Measurements from ENCODE around the gene POPDC3. TPM values are rescaled to one million over a fixed set of nuclear protein-coding genes. Genes with fewer than 3 reads are reported as not detected.

Gene POPDC3
- total RNA-seq, 1 donor from 2014 or later = 0.58 TPM

- H3K36me3 ChIP-seq (ENCODE audit: control insufficient read depth, insufficient read depth, low read length) = no peaks in the 10 kb centered on the region
- no peaks in the 10 kb centered on the region for H3K27me3 ChIP-seq (ENCODE audit: control insufficient read depth, insufficient read depth, low read length)
- no peak for DNase-seq (ENCODE audit: low read depth)
- TF ChIP-seq CTCF (IDR thresholded peaks at IDR 0.05; ENCODE audit: insufficient read depth, low read length, poor library complexity, severe bottlenecking) = no peak
- no peak overlapping the region for H3K4me3 ChIP-seq (ENCODE audit: low read depth, low read length)
Observed at GRCh38 chr6:105120570-105120969, 59.2 kb downstream of the POPDC3 start.

DNA sequence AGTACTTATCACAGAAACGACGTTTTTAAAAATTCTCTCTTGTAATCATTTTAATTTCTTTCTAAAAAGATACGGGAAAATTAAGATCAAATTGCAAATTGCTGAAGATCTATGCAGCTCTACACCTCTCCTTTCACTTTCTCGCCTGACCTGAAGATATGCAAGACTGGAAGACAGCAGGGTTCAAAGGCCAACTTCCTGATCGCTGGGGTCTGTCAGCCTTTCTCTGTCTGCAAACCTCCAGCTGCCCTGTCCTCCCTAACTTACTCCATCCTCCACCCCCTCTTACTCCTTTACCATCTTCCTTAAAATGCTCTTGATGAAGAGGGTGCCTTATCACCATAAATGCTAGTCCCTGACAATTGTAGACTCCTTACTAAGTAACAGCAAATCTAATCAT is 63.7 kb downstream of the POPDC3 start:
- Histone ChIP-seq H3K36me3 (ENCODE audit: control insufficient read depth, insufficient read depth, low read length) (peaks cover 1% of the 10 kb centered on the region), H3K27me3 (ENCODE audit: control insufficient read depth, insufficient read depth, low read length) (no peaks in the 10 kb centered on the region), H3K4me3 (ENCODE audit: low read depth, low read length) (no peak overlapping the region)
- no peak for DNase-seq (ENCODE audit: low read depth)
- TF ChIP-seq CTCF (IDR thresholded peaks at IDR 0.05; ENCODE audit: insufficient read depth, low read length, poor library complexity, severe bottlenecking) = no peak

DNA sequence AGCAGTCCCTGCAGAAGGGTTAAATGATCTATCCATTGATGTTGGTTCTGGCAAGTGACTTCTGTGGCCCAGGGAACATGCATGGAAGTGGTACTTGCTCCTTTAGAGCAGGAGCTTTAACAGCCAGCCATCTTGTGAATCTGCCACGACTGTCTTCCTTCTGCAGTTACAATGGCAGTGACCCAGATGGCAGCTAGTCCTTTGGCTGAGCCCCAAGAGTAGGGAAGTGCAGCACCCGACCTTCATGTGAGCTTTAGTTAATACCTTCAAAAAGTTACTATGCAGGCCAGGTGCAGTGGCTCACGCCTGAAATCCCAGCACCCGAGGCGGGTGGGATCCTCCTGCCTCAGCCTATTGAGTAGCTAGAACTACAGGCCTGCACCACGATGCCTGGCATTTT is 66.4 kb downstream of the POPDC3 start:
- TF ChIP-seq CTCF (IDR thresholded peaks at IDR 0.05; ENCODE audit: insufficient read depth, low read length, poor library complexity, severe bottlenecking) = no peak
- H3K4me3 ChIP-seq (ENCODE audit: low read depth, low read length) = no peak overlapping the region
- DNase-seq (ENCODE audit: low read depth) = no peak
- no peaks in the 10 kb centered on the region for H3K27me3 ChIP-seq (ENCODE audit: control insufficient read depth, insufficient read depth, low read length)
- peaks cover 1% of the 10 kb centered on the region for H3K36me3 ChIP-seq (ENCODE audit: control insufficient read depth, insufficient read depth, low read length)

DNA sequence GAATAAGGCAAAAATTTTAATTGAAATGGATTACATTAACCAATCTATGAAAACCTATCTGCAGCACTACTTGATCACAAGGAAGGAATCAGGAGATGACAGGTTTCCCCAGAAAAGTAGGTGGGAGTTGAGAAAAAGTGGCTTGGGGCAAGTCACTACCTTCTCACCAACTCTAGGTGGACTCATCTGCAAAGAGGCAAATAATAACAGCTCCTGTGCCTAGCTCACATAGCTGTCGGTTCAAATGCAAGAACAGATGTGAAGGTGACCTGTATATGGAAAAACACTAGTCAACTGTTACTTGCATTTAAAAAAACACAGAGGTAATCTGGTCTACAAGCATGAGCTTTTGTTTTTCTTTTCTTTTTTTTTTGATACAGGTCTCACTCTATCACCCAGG is 67.2 kb downstream of the POPDC3 start:
- no peak for TF ChIP-seq CTCF (IDR thresholded peaks at IDR 0.05; ENCODE audit: insufficient read depth, low read length, poor library complexity, severe bottlenecking)
- DNase-seq (ENCODE audit: low read depth) = no peak
- no peak overlapping the region for H3K4me3 ChIP-seq (ENCODE audit: low read depth, low read length)
- peaks cover 1% of the 10 kb centered on the region for H3K36me3 ChIP-seq (ENCODE audit: control insufficient read depth, insufficient read depth, low read length)
- no peaks in the 10 kb centered on the region for H3K27me3 ChIP-seq (ENCODE audit: control insufficient read depth, insufficient read depth, low read length)

DNA sequence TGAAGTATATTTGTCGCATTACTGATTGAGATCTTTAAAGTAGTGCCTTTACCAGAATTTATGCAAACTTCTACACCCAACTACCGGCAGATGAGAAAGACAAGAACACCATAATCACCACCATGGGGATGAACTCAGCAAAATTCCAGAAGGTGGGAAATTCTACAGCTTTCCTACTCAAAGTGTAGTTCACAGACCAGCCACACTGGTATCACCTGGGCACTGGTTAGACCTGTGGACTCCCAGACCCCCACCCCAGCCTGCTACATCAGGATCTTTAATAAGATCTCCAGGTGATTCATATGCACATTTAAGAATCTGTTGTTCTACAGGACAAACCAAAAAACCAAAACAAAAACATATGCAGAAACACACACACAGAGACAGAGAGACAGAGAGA is 67.9 kb downstream of the POPDC3 start:
- DNase-seq (ENCODE audit: low read depth) = no peak
- H3K36me3 ChIP-seq (ENCODE audit: control insufficient read depth, insufficient read depth, low read length) = peaks cover 1% of the 10 kb centered on the region
- TF ChIP-seq CTCF (IDR thresholded peaks at IDR 0.05; ENCODE audit: insufficient read depth, low read length, poor library complexity, severe bottlenecking) = no peak
- no peaks in the 10 kb centered on the region for H3K27me3 ChIP-seq (ENCODE audit: control insufficient read depth, insufficient read depth, low read length)
- no peak overlapping the region for H3K4me3 ChIP-seq (ENCODE audit: low read depth, low read length)

DNA sequence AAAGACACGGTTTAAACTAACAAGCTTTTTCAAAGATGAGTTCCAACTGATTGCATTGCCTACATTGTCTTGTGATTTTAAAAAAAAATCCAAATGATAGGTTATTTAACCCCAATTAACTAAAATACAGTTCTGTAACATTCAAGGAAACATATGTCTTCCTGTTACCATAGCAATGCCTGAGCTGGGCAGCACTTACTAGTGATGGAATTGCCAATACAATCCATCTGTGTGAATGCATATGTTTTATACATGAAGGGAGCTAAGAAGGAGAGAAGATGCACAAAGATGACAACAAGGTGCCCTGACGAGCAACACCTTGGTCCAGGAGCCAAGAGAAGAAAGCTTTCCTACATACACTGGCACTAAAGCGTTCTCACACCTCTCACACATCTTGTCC is 68.7 kb downstream of the POPDC3 start:
- Histone ChIP-seq H3K27me3 (ENCODE audit: control insufficient read depth, insufficient read depth, low read length) (no peaks in the 10 kb centered on the region), H3K4me3 (ENCODE audit: low read depth, low read length) (no peak overlapping the region), H3K36me3 (ENCODE audit: control insufficient read depth, insufficient read depth, low read length) (peaks cover 1% of the 10 kb centered on the region)
- DNase-seq (ENCODE audit: low read depth) = no peak
- TF ChIP-seq CTCF (IDR thresholded peaks at IDR 0.05; ENCODE audit: insufficient read depth, low read length, poor library complexity, severe bottlenecking) = no peak

All from kidney epithelial cell (primary cell).